Measurements from ENCODE around the gene PSEN2. TPM values are rescaled to one million over a fixed set of nuclear protein-coding genes. Genes with fewer than 3 reads are reported as not detected.

PSEN2 gene
- total RNA-seq, 2 donors from 2014 or later, result 22.6 to 23.3 TPM

DNA sequence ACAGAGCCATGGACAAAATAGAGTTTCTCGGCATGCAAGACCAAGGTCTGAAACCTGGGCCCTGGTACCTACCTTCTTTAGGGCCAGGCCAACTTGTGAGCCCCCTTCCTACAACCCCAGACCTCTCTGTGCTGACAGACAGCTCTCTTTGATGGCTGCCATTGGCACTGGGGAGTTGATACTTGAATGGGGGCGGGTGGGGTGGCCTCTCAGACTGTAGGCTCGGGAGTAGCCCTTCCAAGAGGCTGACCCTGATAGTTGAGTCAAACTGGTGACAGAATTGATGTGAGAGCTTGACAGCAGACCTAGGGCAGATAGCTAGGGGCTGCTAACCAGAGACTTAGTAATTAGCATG is 44.7 kb upstream of the PSEN2 start:
- Histone ChIP-seq H3K9me3 (no peaks in the 10 kb centered on the region), H3K27ac (no peak overlapping the region), H3K4me3 (no peak overlapping the region), H3K27me3 (no peaks in the 10 kb centered on the region), H3K36me3 (no peaks in the 10 kb centered on the region), H3K4me1 (peaks cover 0 to 31% of the 10 kb centered on the region in 2 donors)
- TF ChIP-seq, protein P1, sequence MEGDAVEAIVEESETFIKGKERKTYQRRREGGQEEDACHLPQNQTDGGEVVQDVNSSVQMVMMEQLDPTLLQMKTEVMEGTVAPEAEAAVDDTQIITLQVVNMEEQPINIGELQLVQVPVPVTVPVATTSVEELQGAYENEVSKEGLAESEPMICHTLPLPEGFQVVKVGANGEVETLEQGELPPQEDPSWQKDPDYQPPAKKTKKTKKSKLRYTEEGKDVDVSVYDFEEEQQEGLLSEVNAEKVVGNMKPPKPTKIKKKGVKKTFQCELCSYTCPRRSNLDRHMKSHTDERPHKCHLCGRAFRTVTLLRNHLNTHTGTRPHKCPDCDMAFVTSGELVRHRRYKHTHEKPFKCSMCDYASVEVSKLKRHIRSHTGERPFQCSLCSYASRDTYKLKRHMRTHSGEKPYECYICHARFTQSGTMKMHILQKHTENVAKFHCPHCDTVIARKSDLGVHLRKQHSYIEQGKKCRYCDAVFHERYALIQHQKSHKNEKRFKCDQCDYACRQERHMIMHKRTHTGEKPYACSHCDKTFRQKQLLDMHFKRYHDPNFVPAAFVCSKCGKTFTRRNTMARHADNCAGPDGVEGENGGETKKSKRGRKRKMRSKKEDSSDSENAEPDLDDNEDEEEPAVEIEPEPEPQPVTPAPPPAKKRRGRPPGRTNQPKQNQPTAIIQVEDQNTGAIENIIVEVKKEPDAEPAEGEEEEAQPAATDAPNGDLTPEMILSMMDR (IDR thresholded peaks at IDR 0.05), result no peak
- DNase-seq (ENCODE audit: low spot score), result no peak

DNA sequence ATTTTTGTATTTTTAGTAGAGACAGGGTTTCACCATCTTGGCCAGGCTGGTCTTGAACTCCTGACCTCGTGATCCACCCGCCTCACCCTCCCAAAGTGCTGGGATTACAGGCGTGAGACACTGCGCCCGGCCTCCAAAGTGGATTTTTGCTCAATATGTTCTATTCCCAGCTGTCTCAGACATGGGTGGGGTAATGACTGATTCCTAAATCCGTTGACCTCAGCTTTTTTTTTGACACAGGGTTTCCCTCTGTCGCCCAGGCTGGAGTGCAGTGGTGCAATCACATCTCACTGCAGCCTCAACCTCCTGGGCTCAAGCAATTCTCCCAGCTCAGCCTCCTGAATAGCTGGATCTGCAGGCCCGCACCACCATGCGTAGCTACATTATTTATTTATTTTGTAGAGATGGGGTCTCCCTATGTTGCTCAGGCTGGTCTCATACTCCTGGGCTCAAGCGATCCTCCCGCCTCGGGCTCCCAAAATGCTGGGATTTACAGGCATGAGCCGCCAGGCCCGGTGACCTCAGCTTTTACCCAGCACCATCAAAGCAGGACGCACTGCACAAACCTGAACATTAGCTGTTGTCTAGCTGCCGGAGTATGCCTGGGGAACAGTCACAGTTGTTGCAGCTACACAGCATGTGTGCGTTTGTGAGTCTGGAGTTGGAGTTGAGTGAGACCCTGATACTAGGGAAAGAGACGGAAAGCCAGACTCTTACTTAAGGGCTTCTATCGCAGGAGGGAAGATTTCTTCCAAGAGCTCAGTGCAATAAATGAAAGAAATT is 43.7 kb upstream of the PSEN2 start:
- Histone ChIP-seq H3K27me3 (no peaks in the 10 kb centered on the region), H3K4me1 (peaks cover 0 to 22% of the 10 kb centered on the region in 2 donors), H3K27ac (peak overlapping the region in 1 of 2 donors; percentile 76), H3K9me3 (no peaks in the 10 kb centered on the region), H3K36me3 (no peaks in the 10 kb centered on the region), H3K4me3 (no peak overlapping the region)
- TF ChIP-seq, protein P1 (IDR thresholded peaks at IDR 0.05), result no peak
- no peak for DNase-seq (ENCODE audit: low spot score)

DNA sequence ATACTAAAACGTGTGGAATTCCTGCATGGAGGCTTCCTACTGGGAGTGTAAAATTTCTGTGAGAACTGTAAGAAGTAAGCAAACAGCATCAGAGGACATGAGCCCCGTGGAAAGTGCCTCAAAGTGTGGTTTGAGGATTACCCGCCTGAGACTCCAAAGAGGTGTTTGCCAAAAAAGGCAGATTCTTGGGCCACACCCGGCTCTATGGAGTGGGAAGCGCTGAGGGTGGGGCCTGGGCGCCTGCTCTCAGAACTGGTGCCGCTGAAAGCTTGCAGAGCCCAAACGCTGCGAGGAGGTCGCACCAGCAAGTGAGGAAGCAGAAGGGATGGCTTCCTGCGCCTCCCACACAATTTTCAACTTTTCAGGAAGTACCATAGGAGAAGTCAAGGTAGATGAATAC is 43.0 kb upstream of the PSEN2 start:
- Histone ChIP-seq H3K4me1 (peaks cover 0 to 15% of the 10 kb centered on the region in 2 donors), H3K27me3 (no peaks in the 10 kb centered on the region), H3K27ac (peak overlapping the region; percentile 75 to 76), H3K36me3 (no peaks in the 10 kb centered on the region), H3K9me3 (no peaks in the 10 kb centered on the region), H3K4me3 (peak overlapping the region in 1 of 2 donors; percentile 20)
- peak; percentile 80 for DNase-seq (ENCODE audit: low spot score)
- TF ChIP-seq, protein P1 (IDR thresholded peaks at IDR 0.05), result no peak

DNA sequence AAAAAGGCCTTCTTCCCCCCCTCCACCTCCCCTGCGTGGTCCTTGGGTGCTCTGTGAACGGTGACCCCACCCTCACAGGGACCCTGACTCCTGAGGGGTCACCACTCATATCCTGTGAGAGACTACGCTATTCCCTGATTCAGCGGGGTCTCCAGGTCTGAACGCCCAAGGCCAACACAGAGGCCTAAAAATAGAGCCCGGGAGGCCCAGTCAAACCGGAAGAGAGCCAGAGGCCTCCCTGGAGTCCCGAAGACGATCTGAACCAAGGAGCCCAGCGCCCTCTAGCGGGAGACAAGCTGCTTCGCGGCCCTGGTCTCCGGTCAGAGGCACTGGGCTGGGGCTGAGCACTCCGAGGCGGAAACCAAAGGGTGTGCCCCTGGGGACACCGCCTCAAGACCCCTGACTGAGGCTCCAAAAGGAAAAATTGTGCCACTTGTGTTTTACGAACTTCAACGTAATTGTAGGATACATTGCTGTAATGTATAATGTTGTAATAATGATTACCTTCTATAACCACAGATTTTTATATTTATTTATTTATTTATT is 42.4 kb upstream of the PSEN2 start:
- peak; percentile 95 for DNase-seq (ENCODE audit: low spot score)
- Histone ChIP-seq H3K27ac (peak overlapping the region; percentile 75 to 76), H3K9me3 (no peaks in the 10 kb centered on the region), H3K36me3 (no peaks in the 10 kb centered on the region), H3K27me3 (no peaks in the 10 kb centered on the region), H3K4me1 (peaks cover 0 to 15% of the 10 kb centered on the region in 2 donors), H3K4me3 (peak overlapping the region in 1 of 2 donors; percentile 20)
- TF ChIP-seq, protein P1 (IDR thresholded peaks at IDR 0.05), result peak; percentile 85 to 97

DNA sequence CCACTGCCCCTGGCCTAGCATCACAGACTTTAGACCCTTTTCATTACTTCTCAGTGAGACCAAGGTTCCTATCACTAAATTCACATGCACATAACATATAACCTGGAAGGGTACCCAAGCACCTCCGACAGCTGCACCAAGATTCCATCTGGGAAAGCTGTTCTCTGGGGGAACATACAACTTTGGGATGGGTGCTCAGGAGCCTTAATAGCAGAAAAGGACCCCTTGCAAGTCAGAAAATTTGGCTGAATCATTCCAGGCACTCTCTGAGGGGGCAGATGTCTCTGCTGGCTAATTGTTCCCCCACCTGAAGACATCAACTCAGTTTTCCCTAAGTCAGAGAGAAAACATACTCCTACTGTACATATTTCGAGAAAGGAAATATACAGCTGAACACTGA is 41.3 kb upstream of the PSEN2 start:
- Histone ChIP-seq H3K36me3 (no peaks in the 10 kb centered on the region), H3K27me3 (no peaks in the 10 kb centered on the region), H3K4me3 (no peak overlapping the region), H3K27ac (no peak overlapping the region), H3K4me1 (peaks cover 0 to 15% of the 10 kb centered on the region in 2 donors), H3K9me3 (no peaks in the 10 kb centered on the region)
- DNase-seq (ENCODE audit: low spot score), result no peak
- TF ChIP-seq, protein P1 (IDR thresholded peaks at IDR 0.05), result no peak
